Panc1 (cell line): ENCODE results near the gene IGFBP4. TPM values are rescaled to one million over a fixed set of nuclear protein-coding genes. Genes with fewer than 3 reads are reported as not detected.

Source experiments
- ATAC-seq: fragments of 200-7000 bp; cut with Tn5 transposase; 2 replicates; pipeline ENCODE4 v1.9.1; 2020; ENCODE audit warnings: mild to moderate bottlenecking, moderate library complexity
- BruUV-seq: library from RNA; stranded (reverse); fragments of 400-500 nt; replicated peaks from 2 replicates; lab custom pipeline; 2021; lab: Mats Ljungman, UMichigan
- CTCF ChIA-PET: fragments of 300-600 bp; sonication (Branson Sonifier 250); formaldehyde crosslinking; loops from one replicate; lab custom pipeline; 2022; ENCODE audit warnings: antibody characterized with exemption; lab: Charles Lee
- POLR2A ChIA-PET: fragments of 300-600 bp; sonication (Branson Sonifier 250); formaldehyde crosslinking; loops from one replicate; lab custom pipeline; 2022; ENCODE audit warnings: antibody characterized with exemption; lab: Charles Lee
- DNase-seq: peaks from one replicate; pipeline ENCODE4 v3.0.0-alpha.2; 2010; ENCODE audit warnings: low read depth, low spot score
- H3K27ac ChIP-seq: 2 replicates; pipeline ENCODE4 v1.5.1; 2011; ENCODE audit warnings: mild to moderate bottlenecking, low read length, inconsistent platforms
- H3K27me3 ChIP-seq: fragments of 200-500 bp; sonication (Bioruptor generic); 2 replicates; pipeline ENCODE4 v1.6.0; 2014; ENCODE audit warnings: low read length, inconsistent platforms; ENCODE audit not compliant: control insufficient read depth, insufficient read depth
- H3K36me3 ChIP-seq: fragments of 200-500 bp; sonication (Bioruptor generic); 2 replicates; pipeline ENCODE4 v1.5.1; 2014; ENCODE audit warnings: inconsistent platforms, mild to moderate bottlenecking, low read length, moderate library complexity; ENCODE audit not compliant: control insufficient read depth, insufficient read depth
- H3K4me1 ChIP-seq: 2 replicates; pipeline ENCODE4 v1.5.1; 2011; ENCODE audit warnings: inconsistent platforms, mild to moderate bottlenecking, low read length, moderate library complexity; ENCODE audit not compliant: control insufficient read depth, insufficient read depth
- H3K4me3 ChIP-seq, 2 experiments: 2 replicates each; pipeline ENCODE4 v1.5.1; 2011 to 2012; ENCODE audit warnings: low read depth in 2 of 2, low read length in 2 of 2, mild to moderate bottlenecking in 2 of 2, inconsistent platforms in 1 of 2, moderate library complexity in 1 of 2
- H3K9me3 ChIP-seq: fragments of 200-500 bp; sonication (Bioruptor generic); 2 replicates; pipeline ENCODE4 v1.5.1; 2014; ENCODE audit warnings: low read depth, mild to moderate bottlenecking, inconsistent platforms, low read length, moderate library complexity; ENCODE audit not compliant: control insufficient read depth, insufficient read depth
- POLR2AphosphoS5 ChIP-seq: IDR thresholded peaks from 2 replicates; pipeline ENCODE4 v1.6.1; 2012; ENCODE audit warnings: mild to moderate bottlenecking, low read depth, low read length, moderate library complexity
- SIN3A ChIP-seq: IDR thresholded peaks from 2 replicates; pipeline ENCODE4 v1.6.1; 2012; ENCODE audit warnings: low read depth, mild to moderate bottlenecking, low read length, moderate library complexity, borderline replicate concordance; ENCODE audit not compliant: insufficient read depth
- TCF7L2 ChIP-seq: IDR thresholded peaks from 2 replicates; pipeline ENCODE4 v1.6.1; 2011; ENCODE audit warnings: mild to moderate bottlenecking, low read depth, low read length, inconsistent platforms
- in situ Hi-C: cut with HindIII; loops from 2 replicates; pipeline ENCODE4 v1.10.0; 2016; ENCODE audit warnings: low sequenced_read_pairs, low pct_unique_long_range_greater_than_20kb
- intact Hi-C: fragments of 100-400 bp; cut with micrococcal nuclease; formaldehyde crosslinking; loops from one replicate; pipeline ENCODE4 v1.10.0; 2022; ENCODE audit not compliant: unreplicated experiment
- total RNA-seq: library from RNA; stranded (reverse); gene quantifications from one replicate; pipeline ENCODE4 v1.2.1, GENCODE V29; 2021; ENCODE audit not compliant: unreplicated experiment
- TF ChIP-seq, protein P1 (sequence below), 2 experiments: IDR thresholded peaks; 2 replicates each; pipeline ENCODE4 v1.6.1; 2011 to 2012; ENCODE audit warnings: low read depth in 2 of 2, control low read depth in 1 of 2, low read length in 1 of 2, mild to moderate bottlenecking in 1 of 2, moderate library complexity in 1 of 2; ENCODE audit not compliant: insufficient read depth in 1 of 2
- TF ChIP-seq, protein P2 (sequence below): fragments of 450-650 bp; IDR thresholded peaks from 2 replicates; pipeline ENCODE4 v1.5.1; 2017; ENCODE audit warnings: mild to moderate bottlenecking

IGFBP4 gene
- total RNA-seq, 1 experiment from 2014 or later, result 27.1 TPM

DNA sequence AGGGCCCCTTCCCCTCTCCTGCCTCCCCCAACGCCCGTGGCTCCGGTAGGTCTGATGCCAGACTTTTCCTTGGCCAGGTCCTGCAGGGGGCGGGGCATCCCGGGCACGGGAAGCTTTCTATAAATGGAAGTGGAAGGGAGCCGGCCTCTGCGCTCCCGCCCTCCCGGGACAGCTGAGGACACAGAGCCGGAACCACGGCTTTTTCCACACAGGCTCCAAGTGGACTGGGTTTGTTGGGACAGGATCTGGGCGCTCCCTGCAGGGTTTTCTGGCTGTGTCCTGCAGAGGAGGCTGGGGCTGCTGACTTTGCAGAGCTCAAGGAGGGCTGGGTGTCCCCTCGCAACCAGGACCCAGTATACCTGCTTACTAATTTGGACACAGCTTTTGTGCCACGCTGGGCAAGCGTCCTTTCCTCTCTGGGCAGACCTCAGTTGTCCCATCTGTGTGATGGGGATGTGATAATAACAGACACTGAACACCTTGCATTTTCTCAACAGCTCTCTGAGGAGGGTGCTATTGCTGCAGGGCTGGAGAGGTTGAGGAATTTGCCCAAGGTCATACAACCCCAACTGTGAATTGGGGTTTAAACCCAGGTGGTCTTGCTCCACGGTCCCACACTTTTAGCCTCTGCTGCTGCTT, 56.4 kb downstream of the IGFBP4 start:
- Histone ChIP-seq H3K4me1 (peaks cover 10% of the 10 kb centered on the region), H3K9me3 (no peaks in the 10 kb centered on the region), H3K27ac (no peak overlapping the region), H3K4me3 (peak overlapping the region in 1 of 2 experiments; percentile 41; a peak in 3 of 4 replicates), H3K36me3 (no peaks in the 10 kb centered on the region; the same call in 1 of the 2 replicates), H3K27me3 (no peaks in the 10 kb centered on the region)
- no TSS peak for BruUV-seq
- POLR2A ChIA-PET, result no interaction called here
- in situ Hi-C loops, result loop anchor here (5.0 kb wide), 1 partner anchor 33 kb away; no protein-coding TSS in a partner anchor
- DNase-seq, result no peak
- ATAC-seq, result peak; percentile 85
- intact Hi-C loops, result no loop called here
- CTCF ChIA-PET, result interaction anchor here (0.7 kb wide), 1 partner anchor 34 kb away, joined by 8 read pairs; no protein-coding TSS in a partner anchor
- TF ChIP-seq, protein P1, sequence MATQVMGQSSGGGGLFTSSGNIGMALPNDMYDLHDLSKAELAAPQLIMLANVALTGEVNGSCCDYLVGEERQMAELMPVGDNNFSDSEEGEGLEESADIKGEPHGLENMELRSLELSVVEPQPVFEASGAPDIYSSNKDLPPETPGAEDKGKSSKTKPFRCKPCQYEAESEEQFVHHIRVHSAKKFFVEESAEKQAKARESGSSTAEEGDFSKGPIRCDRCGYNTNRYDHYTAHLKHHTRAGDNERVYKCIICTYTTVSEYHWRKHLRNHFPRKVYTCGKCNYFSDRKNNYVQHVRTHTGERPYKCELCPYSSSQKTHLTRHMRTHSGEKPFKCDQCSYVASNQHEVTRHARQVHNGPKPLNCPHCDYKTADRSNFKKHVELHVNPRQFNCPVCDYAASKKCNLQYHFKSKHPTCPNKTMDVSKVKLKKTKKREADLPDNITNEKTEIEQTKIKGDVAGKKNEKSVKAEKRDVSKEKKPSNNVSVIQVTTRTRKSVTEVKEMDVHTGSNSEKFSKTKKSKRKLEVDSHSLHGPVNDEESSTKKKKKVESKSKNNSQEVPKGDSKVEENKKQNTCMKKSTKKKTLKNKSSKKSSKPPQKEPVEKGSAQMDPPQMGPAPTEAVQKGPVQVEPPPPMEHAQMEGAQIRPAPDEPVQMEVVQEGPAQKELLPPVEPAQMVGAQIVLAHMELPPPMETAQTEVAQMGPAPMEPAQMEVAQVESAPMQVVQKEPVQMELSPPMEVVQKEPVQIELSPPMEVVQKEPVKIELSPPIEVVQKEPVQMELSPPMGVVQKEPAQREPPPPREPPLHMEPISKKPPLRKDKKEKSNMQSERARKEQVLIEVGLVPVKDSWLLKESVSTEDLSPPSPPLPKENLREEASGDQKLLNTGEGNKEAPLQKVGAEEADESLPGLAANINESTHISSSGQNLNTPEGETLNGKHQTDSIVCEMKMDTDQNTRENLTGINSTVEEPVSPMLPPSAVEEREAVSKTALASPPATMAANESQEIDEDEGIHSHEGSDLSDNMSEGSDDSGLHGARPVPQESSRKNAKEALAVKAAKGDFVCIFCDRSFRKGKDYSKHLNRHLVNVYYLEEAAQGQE (IDR thresholded peaks at IDR 0.05; ENCODE audit: insufficient read depth in 1 of 2, low read depth in 2 of 2, low read length in 1 of 2), result no peak
- TF ChIP-seq SIN3A (no peak), POLR2AphosphoS5 (no peak), TCF7L2 (no peak)
- TF ChIP-seq, protein P2, sequence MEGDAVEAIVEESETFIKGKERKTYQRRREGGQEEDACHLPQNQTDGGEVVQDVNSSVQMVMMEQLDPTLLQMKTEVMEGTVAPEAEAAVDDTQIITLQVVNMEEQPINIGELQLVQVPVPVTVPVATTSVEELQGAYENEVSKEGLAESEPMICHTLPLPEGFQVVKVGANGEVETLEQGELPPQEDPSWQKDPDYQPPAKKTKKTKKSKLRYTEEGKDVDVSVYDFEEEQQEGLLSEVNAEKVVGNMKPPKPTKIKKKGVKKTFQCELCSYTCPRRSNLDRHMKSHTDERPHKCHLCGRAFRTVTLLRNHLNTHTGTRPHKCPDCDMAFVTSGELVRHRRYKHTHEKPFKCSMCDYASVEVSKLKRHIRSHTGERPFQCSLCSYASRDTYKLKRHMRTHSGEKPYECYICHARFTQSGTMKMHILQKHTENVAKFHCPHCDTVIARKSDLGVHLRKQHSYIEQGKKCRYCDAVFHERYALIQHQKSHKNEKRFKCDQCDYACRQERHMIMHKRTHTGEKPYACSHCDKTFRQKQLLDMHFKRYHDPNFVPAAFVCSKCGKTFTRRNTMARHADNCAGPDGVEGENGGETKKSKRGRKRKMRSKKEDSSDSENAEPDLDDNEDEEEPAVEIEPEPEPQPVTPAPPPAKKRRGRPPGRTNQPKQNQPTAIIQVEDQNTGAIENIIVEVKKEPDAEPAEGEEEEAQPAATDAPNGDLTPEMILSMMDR, result no peak

DNA sequence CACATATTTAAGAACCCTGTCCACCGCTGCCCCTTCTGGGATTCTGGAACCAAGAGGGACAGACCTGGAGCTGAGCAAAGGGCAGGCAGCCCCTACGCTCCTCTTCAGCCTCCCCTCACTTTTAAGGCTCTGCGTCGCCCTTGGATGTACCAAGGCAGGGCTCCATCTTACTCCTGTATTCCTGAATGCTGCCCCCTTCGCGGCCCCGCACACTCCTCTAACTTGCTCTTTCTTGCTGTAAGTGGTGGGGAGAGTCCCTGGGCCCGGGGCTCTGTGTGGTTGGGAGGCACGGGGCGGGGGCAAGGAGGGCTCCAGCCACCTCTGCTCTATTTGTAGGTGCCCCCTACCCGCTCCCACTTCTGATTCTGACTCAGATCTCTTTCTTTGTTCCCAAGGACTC, 56.9 kb downstream of the IGFBP4 start:
- Histone ChIP-seq H3K9me3 (no peaks in the 10 kb centered on the region), H3K4me1 (peaks cover 10% of the 10 kb centered on the region), H3K4me3 (no peak overlapping the region), H3K36me3 (no peaks in the 10 kb centered on the region; the same call in 1 of the 2 replicates), H3K27me3 (no peaks in the 10 kb centered on the region), H3K27ac (no peak overlapping the region)
- ChIA-PET POLR2A (no interaction called here), CTCF (interaction anchor here (0.7 kb wide), 1 partner anchor 33 kb away, joined by 8 read pairs; no protein-coding TSS in a partner anchor)
- TF ChIP-seq TCF7L2, result no peak
- TF ChIP-seq SIN3A, result no peak
- TF ChIP-seq POLR2AphosphoS5, result no peak
- TF ChIP-seq, protein P1 (IDR thresholded peaks at IDR 0.05; ENCODE audit: insufficient read depth in 1 of 2, low read depth in 2 of 2, low read length in 1 of 2), result no peak
- TF ChIP-seq, protein P2, result no peak
- no peak for DNase-seq
- intact Hi-C loops, result no loop called here
- no TSS peak for BruUV-seq
- in situ Hi-C loops, result no loop called here
- ATAC-seq, result 0 out of 2 replicates have a peak, but pooled peaks have one; percentile 3
